Measurements from ENCODE around the gene C5orf22. TPM values are rescaled to one million over a fixed set of nuclear protein-coding genes. Genes with fewer than 3 reads are reported as not detected.
"Not testable (repeated sequence)": the region's sequence is repeated elsewhere in the genome, so short reads cannot be mapped to it uniquely, and the experiment has no call there.

The C5orf22 gene
- polyA plus RNA-seq, 4 donors: 23.6 to 40.7 (median 35.3) TPM

- DNase-seq (ENCODE audit: low read depth in 4 of 4, low spot score in 3 of 4): no peak
Observed at GRCh38 chr5:31598640-31599611, 66.8 kb downstream of the C5orf22 start.

GRCh38 chr5:31602305-31602704 is 70.2 kb downstream of the C5orf22 start:
- DNase-seq (ENCODE audit: low read depth in 4 of 4, low spot score in 3 of 4): not testable (repeated sequence)

GRCh38 chr5:31604240-31604639 is 72.1 kb downstream of the C5orf22 start:
- DNase-seq (ENCODE audit: low read depth in 4 of 4, low spot score in 3 of 4): no peak

GRCh38 chr5:31604644-31605043 is 72.5 kb downstream of the C5orf22 start:
- no peak for DNase-seq (ENCODE audit: low read depth in 4 of 4, low spot score in 3 of 4)

Other genes with a start within 250 kb of the C5orf22 start
- gene DROSHA, start 208 bp upstream of the C5orf22 start, polyA plus RNA-seq (ENCODE audit: insufficient read length in 4 of 4): 10 to 100 TPM; 83.9 to 97.9 (median 94.3) TPM
- gene PDZD2, start 106.8 kb downstream of the C5orf22 start, polyA plus RNA-seq (ENCODE audit: insufficient read length in 4 of 4): 10 to 100 TPM; 14.9 to 21.5 (median 19.9) TPM

All from right renal pelvis (tissue), 4 donors.